SKM-1 treated with dmso at 0.1 percent for 144 hours (cell line): ENCODE measurements around the gene NXN.

Source experiments
- DNase-seq: peaks from one replicate; lab custom pipeline; 2025; ENCODE audit not compliant: unreplicated experiment; lab: John Stamatoyannopoulos, UW

NXN gene

GRCh38 chr17:979539-980405, at the start of gene NXN:
TSS of gene NXN (minus strand) at chr17:979776.
- DNase-seq = peak; percentile 29

GRCh38 chr17:1027044-1027443, 47.5 kb upstream of the NXN start:
- DNase-seq = no peak

- no peak for DNase-seq
These were observed 47.0 kb upstream of the NXN start for GRCh38 chr17:1026599-1026975.

GRCh38 chr17:1025733-1026598, 46.4 kb upstream of the NXN start:
- no peak for DNase-seq

GRCh38 chr17:1024076-1024475, 44.5 kb upstream of the NXN start:
- no peak for DNase-seq

- no peak for DNase-seq
These were observed 42.9 kb upstream of the NXN start for GRCh38 chr17:1022278-1023024.

GRCh38 chr17:1021147-1021546, 41.6 kb upstream of the NXN start:
- no peak for DNase-seq

- DNase-seq = no peak
These were observed 39.9 kb upstream of the NXN start for GRCh38 chr17:1019451-1019850.

GRCh38 chr17:1018547-1018946, 39.0 kb upstream of the NXN start:
- no peak for DNase-seq

- no peak for DNase-seq
These were observed 34.1 kb upstream of the NXN start for GRCh38 chr17:1013729-1014090.

GRCh38 chr17:1012823-1013728, 33.5 kb upstream of the NXN start:
- DNase-seq = no peak

GRCh38 chr17:1011760-1012735, 32.5 kb upstream of the NXN start:
- no peak for DNase-seq

- DNase-seq = no peak
These were observed 31.6 kb upstream of the NXN start for GRCh38 chr17:1011138-1011537.

GRCh38 chr17:1010586-1010985, 31.0 kb upstream of the NXN start:
- DNase-seq = no peak

GRCh38 chr17:1010086-1010450, 30.5 kb upstream of the NXN start:
- DNase-seq = no peak

GRCh38 chr17:1009229-1010085, 29.9 kb upstream of the NXN start:
- DNase-seq = no peak

- no peak for DNase-seq
These were observed 28.6 kb upstream of the NXN start for GRCh38 chr17:1008008-1008761.
